A673 (cell line): ENCODE results near the gene SERGEF.

Experiments
- CTCF ChIP-seq: fragments of 300-800, 200-600 bp; sonication (generic); conservative IDR thresholded peaks from 2 replicates; pipeline ENCODE4 v1.5.1; 2017; ENCODE audit warnings: low read depth, mild to moderate bottlenecking, antibody characterized with exemption, low read length, moderate library complexity, mixed read lengths
- EZH2 ChIP-seq: fragments of 200-600 bp; sonication (generic); IDR thresholded peaks from 2 replicates; pipeline ENCODE4 v1.6.1; 2017; ENCODE audit warnings: borderline replicate concordance, low read depth, mild to moderate bottlenecking, mixed read lengths, antibody characterized with exemption, low read length; ENCODE audit not compliant: poor library complexity, severe bottlenecking

- TF ChIP-seq CTCF: no peak
- TF ChIP-seq EZH2: no peak
Measured at GRCh38 chr11:17861036-17861755, 151.7 kb downstream of the SERGEF start.
